B cell (primary cell): ENCODE measurements around the gene FANCM. TPM values are rescaled to one million over a fixed set of nuclear protein-coding genes. Genes with fewer than 3 reads are reported as not detected.

Experiments used
- ATAC-seq: fragments of 200-7000 bp; cut with Tn5 transposase; one replicate; pipeline ENCODE4 v1.10.0; 2021; ENCODE audit warnings: low read depth, mild to moderate bottlenecking, moderate number of reproducible peaks, moderate library complexity
- CTCF ChIA-PET: fragments of 350-600 bp; sonication (Branson Sonifier 250); formaldehyde crosslinking; loops from one replicate; lab custom pipeline; 2021; ENCODE audit warnings: antibody characterized with exemption, inconsistent platforms; lab: Charles Lee
- POLR2A ChIA-PET: fragments of 350-600 bp; sonication (Branson Sonifier 250); formaldehyde crosslinking; loops from one replicate; lab custom pipeline; 2021; ENCODE audit warnings: antibody characterized with exemption; lab: Charles Lee
- DNase-seq: peaks from one replicate; pipeline ENCODE4 v3.0.0; 2013
- H2AFZ ChIP-seq: 2 replicates; pipeline ENCODE4 v1.6.1; 2012; ENCODE audit warnings: mild to moderate bottlenecking, low read depth, low read length; ENCODE audit not compliant: insufficient read depth, poor library complexity, severe bottlenecking
- H3K27ac ChIP-seq, 2 donors: 1 replicate in 1 of 2; 2 replicates in 1 of 2; pipeline ENCODE4 v1.5.1; 2012 to 2013; ENCODE audit warnings: low read length in 2 of 2, mild to moderate bottlenecking in 2 of 2, moderate library complexity in 1 of 2
- H3K27me3 ChIP-seq, 4 experiments: fragments of 200-600 bp in 1 of 4; sonication (generic) in 1 of 4; replicated peaks in 1 of 4; 1 replicate in 2 of 4; 2 replicates in 2 of 4; pipeline versions ENCODE4 v1.6.1 to v1.7.0; 2013 to 2016; ENCODE audit warnings: low read length in 3 of 4, mild to moderate bottlenecking in 2 of 4, mixed read lengths in 1 of 4, moderate library complexity in 1 of 4; ENCODE audit not compliant: insufficient read depth in 4 of 4, control insufficient read depth in 3 of 4; ENCODE audit errors: control extremely low read depth in 1 of 4
- H3K36me3 ChIP-seq, 2 experiments: replicated peaks in 1 of 2; 1 replicate in 1 of 2; 2 replicates in 1 of 2; pipeline versions ENCODE4 v1.6.1 to v1.7.1; 2013; ENCODE audit warnings: low read length in 1 of 2; ENCODE audit not compliant: insufficient read depth in 2 of 2, control insufficient read depth in 1 of 2; ENCODE audit errors: control extremely low read depth in 1 of 2, extremely low read depth in 1 of 2
- H3K4me1 ChIP-seq, 2 donors: fragments of 200-600 bp in 1 of 2; sonication (generic) in 1 of 2; 1 replicate in 1 of 2; 2 replicates in 1 of 2; pipeline versions ENCODE4 v1.5.1 to v1.6.1; 2013 to 2017; ENCODE audit warnings: low read length in 2 of 2; ENCODE audit not compliant: control insufficient read depth in 2 of 2, insufficient read depth in 2 of 2
- H3K4me2 ChIP-seq: replicated peaks from 2 replicates; pipeline ENCODE3; 2012; ENCODE audit warnings: mild to moderate bottlenecking, low read depth, low read length; ENCODE audit not compliant: poor library complexity, severe bottlenecking
- H3K4me3 ChIP-seq, 5 experiments: fragments of 200-600 bp in 1 of 5; sonication (generic) in 1 of 5; 1 replicate in 3 of 5; 2 replicates in 2 of 5; pipeline versions ENCODE4 v1.5.1 to v1.7.0; 2011 to 2016; ENCODE audit warnings: low read length in 4 of 5, mild to moderate bottlenecking in 4 of 5, low read depth in 2 of 5, control low read depth in 1 of 5, moderate library complexity in 1 of 5; ENCODE audit not compliant: insufficient read depth in 1 of 5; ENCODE audit errors: control extremely low read depth in 1 of 5, extremely low read depth in 1 of 5
- H3K79me2 ChIP-seq: fragments of 200-600 bp; sonication (generic); one replicate; pipeline ENCODE4 v1.6.0; 2016; ENCODE audit warnings: low read length; ENCODE audit not compliant: control insufficient read depth, insufficient read depth
- H3K9ac ChIP-seq: fragments of 200-600 bp; sonication (generic); 2 replicates; pipeline ENCODE4 v1.6.1; 2017; ENCODE audit warnings: mild to moderate bottlenecking, low read length, moderate library complexity
- H3K9me3 ChIP-seq, 3 donors: one replicate each; pipeline versions ENCODE4 v1.6.1 to v1.7.1; 2013; ENCODE audit warnings: low read length in 2 of 3; ENCODE audit not compliant: control insufficient read depth in 2 of 3, insufficient read depth in 1 of 3; ENCODE audit errors: control extremely low read depth in 1 of 3
- H4K20me1 ChIP-seq: 2 replicates; pipeline ENCODE4 v1.6.0; 2012; ENCODE audit warnings: mild to moderate bottlenecking, low read length; ENCODE audit not compliant: insufficient read depth, control insufficient read depth, poor library complexity, severe bottlenecking
- H3K27ac Mint-ChIP-seq: one replicate; pipeline ENCODE4 v1.8.0; 2021; ENCODE audit warnings: mixed read lengths
- H3K27me3 Mint-ChIP-seq: one replicate; pipeline ENCODE4 v1.8.0; 2021; ENCODE audit warnings: mixed read lengths
- H3K4me1 Mint-ChIP-seq: one replicate; pipeline ENCODE4 v1.8.0; 2021; ENCODE audit warnings: mixed read lengths
- H3K4me3 Mint-ChIP-seq: one replicate; pipeline ENCODE4 v1.8.0; 2021; ENCODE audit warnings: mixed read lengths
- H3K9me3 Mint-ChIP-seq: one replicate; pipeline ENCODE4 v1.8.0; 2022; ENCODE audit warnings: mixed read lengths; ENCODE audit not compliant: insufficient read depth
- CTCF ChIP-seq: fragments of 200-600 bp; IDR thresholded peaks from one replicate; pipeline ENCODE4 v1.8.0; 2022; ENCODE audit warnings: antibody characterized with exemption, mild to moderate bottlenecking
- WGBS: methylation state at CpG from one replicate; pipeline ENCODE4 v1.1.5; 2013; ENCODE audit warnings: missing lambda C conversion rate; ENCODE audit not compliant: insufficient coverage; 5-methylcytosine and 5-hydroxymethylcytosine counted together
- intact Hi-C: fragments of 100-400 bp; cut with micrococcal nuclease; formaldehyde crosslinking; loops from one replicate; pipeline ENCODE4 v1.10.0; 2022
- polyA plus RNA-seq: library from polyadenylated mRNA; depleted of rRNA; stranded (reverse); fragments of >200 nt; gene quantifications from 2 replicates; pipeline ENCODE4 v1.2.3, GENCODE V29; 2012
- total RNA-seq, 2 donors: library from RNA; stranded (reverse); fragments of 120-200 nt in 1 of 2; gene quantifications; 1 replicate in 1 of 2; 2 replicates in 1 of 2; pipeline versions ENCODE4 v1.2.3 to v1.2.4, GENCODE V29; 2013 to 2022

FANCM gene
- total and polyA plus RNA-seq, 2 donors (not counting 1 experiment from before 2014, with no cell fraction given): 3.0 to 15.5 TPM

GRCh38 chr14:45204241-45204640 is 68.5 kb downstream of the FANCM start:
- Histone ChIP-seq H3K36me3 (peaks cover 14 to 18% of the 10 kb centered on the region in 2 experiments), H3K9ac (no peak overlapping the region), H3K79me2 (no peaks in the 10 kb centered on the region), H3K9me3 (no peaks in the 10 kb centered on the region), H3K27ac (peak overlapping the region in 1 of 2 donors; percentile 39), H3K4me2 (no peak overlapping the region), H3K27me3 (no peaks in the 10 kb centered on the region), H3K4me3 (no peak overlapping the region), H4K20me1 (no peaks in the 10 kb centered on the region), H3K4me1 (no peaks in the 10 kb centered on the region), H2AFZ (no peak overlapping the region)
- no peaks in the 10 kb centered on the region for H3K9me3 Mint-ChIP-seq
- no peak overlapping the region for H3K4me3 Mint-ChIP-seq
- ChIA-PET CTCF (no interaction called here), POLR2A (no interaction called here)
- intact Hi-C loops: no loop called here
- TF ChIP-seq CTCF: no peak
- H3K27me3 Mint-ChIP-seq: no peaks in the 10 kb centered on the region
- DNase-seq (no peak), ATAC-seq (no peak)
- H3K27ac Mint-ChIP-seq: no peak overlapping the region
- H3K4me1 Mint-ChIP-seq: no peaks in the 10 kb centered on the region

GRCh38 chr14:45210159-45210558 is 74.4 kb downstream of the FANCM start:
- CTCF ChIA-PET: no interaction called here
- no peaks in the 10 kb centered on the region for H3K9me3 Mint-ChIP-seq
- no peaks in the 10 kb centered on the region for H3K4me1 Mint-ChIP-seq
- Histone ChIP-seq H3K4me1 (no peaks in the 10 kb centered on the region), H3K4me2 (no peak overlapping the region), H3K9me3 (no peaks in the 10 kb centered on the region), H4K20me1 (peaks cover 4% of the 10 kb centered on the region), H3K79me2 (no peaks in the 10 kb centered on the region), H3K4me3 (no peak overlapping the region), H2AFZ (no peak overlapping the region), H3K9ac (no peak overlapping the region), H3K36me3 (peaks cover 8 to 62% of the 10 kb centered on the region in 2 experiments), H3K27ac (no peak overlapping the region), H3K27me3 (no peaks in the 10 kb centered on the region)
- TF ChIP-seq CTCF: no peak
- H3K27ac Mint-ChIP-seq: no peak overlapping the region
- ATAC-seq: no peak
- POLR2A ChIA-PET: no interaction called here
- intact Hi-C loops: no loop called here
- no peak for DNase-seq
- no CpG with 5 or more reads among the region's 1 CpG for WGBS
- no peak overlapping the region for H3K4me3 Mint-ChIP-seq
- H3K27me3 Mint-ChIP-seq: no peaks in the 10 kb centered on the region
